Testis (tissue), 2 donors: ENCODE results near the gene MTURN.

Experiments
- CTCF ChIP-seq, 3 experiments: fragments of 450-650 bp in 2 of 3; fragments of 200-600 bp in 1 of 3; sonication (generic) in 1 of 3; IDR thresholded peaks; one replicate each; pipeline ENCODE4 v1.5.1; 2016 to 2019; ENCODE audit warnings: antibody characterized with exemption in 3 of 3, mild to moderate bottlenecking in 2 of 3, moderate library complexity in 1 of 3
- POLR2A ChIP-seq: fragments of 450-650 bp; IDR thresholded peaks from one replicate; pipeline ENCODE4 v1.6.1; 2017; ENCODE audit warnings: antibody characterized with exemption, mild to moderate bottlenecking, moderate library complexity

GRCh38 chr7:30117896-30118295 lies 16.9 kb upstream of the MTURN start:
- TF ChIP-seq CTCF (IDR thresholded peaks at IDR 0.05) (no peak), POLR2A (no peak)
